GM18505 (cell line): ENCODE results near the gene DNMT3B.
"Not testable (repeated sequence)": the region's sequence is repeated elsewhere in the genome, so short reads cannot be mapped to it uniquely, and the experiment has no call there.

Experiments
- ATAC-seq: cut with Tn5 transposase; IDR thresholded peaks from one replicate; pipeline ENCODE4 v1.9.1; 2021; ENCODE audit not compliant: unreplicated experiment
- POLR2A ChIP-seq: IDR thresholded peaks from 4 replicates; pipeline ENCODE4 v1.6.1; 2011; ENCODE audit warnings: borderline replicate concordance; ENCODE audit not compliant: insufficient read depth, insufficient read length; ENCODE audit errors: extremely low read depth

The DNMT3B gene

GRCh38 chr20:32751293-32751692 is 10.9 kb upstream of the DNMT3B start:
- no peak for ATAC-seq
- no peak for TF ChIP-seq POLR2A

DNA sequence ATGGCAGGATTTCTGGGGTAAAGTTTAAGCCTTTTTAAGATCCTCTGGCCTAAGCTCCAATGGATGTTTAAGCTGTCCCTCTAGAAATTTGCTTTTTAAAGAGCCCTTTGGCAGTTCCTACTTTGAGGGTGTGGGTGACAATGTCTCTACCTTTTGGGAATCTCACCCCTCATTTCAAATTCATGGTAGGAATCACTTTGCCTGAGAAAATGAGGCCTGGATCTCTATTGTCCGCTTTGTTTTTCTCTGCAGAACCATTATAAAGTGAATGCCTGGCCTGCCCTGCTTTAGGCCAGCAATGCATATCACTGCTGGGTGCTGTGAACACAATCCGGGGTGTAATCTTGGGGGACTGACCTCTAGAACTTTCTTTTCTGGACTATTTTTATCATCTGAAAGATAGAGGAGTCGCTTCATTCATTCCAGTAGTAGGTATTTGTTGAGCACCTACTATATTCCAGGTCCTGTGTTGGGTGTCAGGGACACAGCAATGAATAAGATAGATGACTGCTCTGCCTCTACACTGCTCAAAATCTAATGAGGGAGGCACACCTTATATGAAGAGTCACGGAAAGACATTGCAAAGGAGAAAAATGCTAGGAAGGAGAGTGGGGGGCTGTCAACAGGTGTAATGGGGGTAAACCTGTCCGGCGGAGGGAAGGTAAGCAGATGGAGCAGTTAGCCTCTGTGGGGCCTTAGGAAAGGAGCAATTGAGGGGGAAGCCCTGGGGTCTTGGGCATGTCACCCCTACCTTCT is 10.3 kb upstream of the DNMT3B start:
- no peak for ATAC-seq
- no peak for TF ChIP-seq POLR2A

- TF ChIP-seq POLR2A: no peak
Observed at GRCh38 chr20:32752458-32753250, 9.5 kb upstream of the DNMT3B start.

DNA sequence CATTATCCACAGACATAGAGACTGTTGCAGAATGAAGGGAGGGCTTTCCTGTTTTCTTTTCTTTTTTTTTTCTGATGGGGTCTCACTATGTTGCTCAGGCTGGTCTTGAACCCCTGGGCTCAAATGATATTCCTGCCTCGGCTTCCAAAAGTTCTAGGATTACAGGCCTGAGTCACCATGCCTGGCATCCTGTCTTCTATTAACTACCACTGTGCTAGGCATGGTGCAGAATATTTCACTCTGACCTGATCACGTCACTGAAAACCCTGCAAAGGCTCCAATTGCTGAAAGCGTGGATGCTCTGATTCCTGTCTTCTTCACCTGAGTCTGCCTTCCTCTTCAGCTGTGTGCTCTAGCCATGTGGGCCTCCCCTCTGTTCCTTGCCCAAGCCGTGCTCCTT is 8.5 kb upstream of the DNMT3B start:
- no peak for ATAC-seq
- TF ChIP-seq POLR2A: no peak

More at GRCh38 chr20:32752458-32753250, 9.5 kb upstream of the DNMT3B start:
- ATAC-seq: no peak

DNA sequence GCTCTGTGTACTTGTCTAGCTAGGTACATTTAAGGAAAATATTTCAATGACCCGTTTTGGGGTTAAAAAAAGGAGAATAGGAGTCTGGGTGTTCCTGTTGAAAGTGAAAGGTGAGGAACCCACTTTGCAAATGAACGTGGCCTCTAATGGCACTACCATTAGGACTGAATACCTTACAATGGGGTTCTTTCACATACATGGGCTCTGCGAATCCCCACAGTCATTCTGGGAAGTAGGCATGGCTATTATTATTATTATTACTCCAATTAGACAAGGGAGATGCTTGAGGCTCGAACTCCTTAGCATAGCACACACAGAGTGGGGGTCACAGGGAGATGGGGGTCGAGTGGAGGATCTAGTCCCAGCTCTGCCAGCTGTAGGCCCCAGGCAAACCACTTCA is 6.0 kb upstream of the DNMT3B start:
- no peak for ATAC-seq
- no peak for TF ChIP-seq POLR2A

DNA sequence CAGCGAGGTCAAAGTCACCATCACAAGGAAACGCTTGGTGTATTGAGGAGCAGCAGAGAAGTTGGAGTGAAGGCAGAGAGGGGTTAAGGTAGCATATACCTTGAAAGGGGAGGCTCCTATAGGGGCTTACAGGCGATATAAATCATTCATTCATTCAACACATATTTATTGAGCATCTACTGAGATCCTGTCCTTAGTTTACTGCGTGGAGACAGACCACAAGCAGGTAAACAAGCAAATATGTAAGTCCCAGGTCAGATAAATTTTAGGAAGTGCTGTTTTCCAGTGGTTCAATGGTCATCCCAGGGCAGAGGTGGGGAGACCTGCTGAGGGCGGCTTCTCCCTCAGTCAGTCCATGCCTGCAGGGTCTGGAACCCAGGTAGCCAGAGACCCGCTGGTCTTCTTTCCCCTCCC is 761 bp upstream of the DNMT3B start:
- ATAC-seq: no peak
- no peak for TF ChIP-seq POLR2A

DNA sequence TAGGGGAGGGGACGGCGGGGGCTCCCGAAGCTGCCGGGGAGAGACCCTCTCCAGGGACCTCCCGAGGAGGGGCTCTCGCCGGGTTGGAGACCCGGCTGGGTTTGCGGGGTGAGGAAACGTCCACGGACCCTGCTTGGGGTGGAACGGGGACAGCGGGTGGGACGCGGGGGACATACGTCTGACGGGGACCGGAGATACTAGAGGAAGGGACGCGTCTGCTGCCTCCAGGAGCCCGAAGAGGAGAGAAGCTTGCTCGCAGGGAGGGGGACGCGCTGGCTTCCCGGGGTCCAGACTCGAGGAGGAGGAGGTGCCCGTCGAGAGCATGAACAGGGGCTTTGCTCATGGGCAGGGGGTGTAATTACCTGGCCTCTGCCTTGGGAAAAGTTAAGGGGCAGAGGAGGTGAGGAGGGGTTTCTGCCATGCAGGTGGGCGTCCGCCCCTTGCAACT is 593 bp downstream of the DNMT3B start:
- ATAC-seq: no peak
- TF ChIP-seq POLR2A: no peak

- no peak for ATAC-seq
- no peak for TF ChIP-seq POLR2A
Observed at GRCh38 chr20:32763202-32764004, 1.2 kb downstream of the DNMT3B start.

GRCh38 chr20:32764005-32764960 is 2.1 kb downstream of the DNMT3B start:
- TF ChIP-seq POLR2A: no peak
- no peak for ATAC-seq

- ATAC-seq: not testable (repeated sequence)
Observed at GRCh38 chr20:32765230-32765875, 3.2 kb downstream of the DNMT3B start.

DNA sequence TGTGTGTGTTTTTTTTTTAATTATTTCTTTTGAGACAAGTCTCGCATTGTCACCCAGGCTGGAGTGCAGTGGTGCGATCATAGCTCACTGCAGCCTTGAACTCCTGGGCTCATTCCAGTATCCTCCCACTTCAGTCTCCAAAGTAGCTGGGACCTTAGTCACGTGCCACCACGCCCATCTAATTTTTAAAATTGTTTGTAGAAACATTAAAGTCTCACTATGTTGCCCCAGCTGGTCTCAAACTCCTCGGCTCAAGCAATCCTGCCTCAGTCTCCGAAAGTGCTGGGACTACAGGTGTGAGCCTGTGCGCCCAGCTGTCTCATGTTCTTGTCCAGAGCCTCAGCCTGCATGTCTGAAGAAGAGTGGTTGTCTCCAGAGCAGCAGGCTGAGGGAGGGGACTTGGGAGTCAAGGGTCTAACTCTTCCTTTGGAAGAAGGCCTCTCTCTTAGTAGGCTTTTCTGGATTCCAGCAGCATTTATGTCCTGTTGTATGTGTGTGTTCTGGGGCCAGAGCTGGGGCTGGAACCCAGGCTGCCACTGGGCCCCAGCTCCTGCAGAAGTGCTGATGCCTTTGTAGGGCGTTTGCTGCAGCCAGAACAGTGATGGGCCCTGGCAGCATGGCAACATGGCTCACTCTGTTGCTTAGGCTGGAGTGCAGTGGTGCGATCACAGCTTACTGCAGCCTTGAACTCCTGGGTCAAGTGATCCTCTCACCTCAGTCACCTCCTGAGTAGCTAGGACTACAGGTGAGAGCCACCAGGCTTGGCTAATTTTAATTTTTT is 5.4 kb downstream of the DNMT3B start:
- no peak for ATAC-seq
- no peak for TF ChIP-seq POLR2A
